GM19023 (cell line): Measurements from ENCODE around the gene ZNF132.
"Not testable (repeated sequence)": the region's sequence is repeated elsewhere in the genome, so short reads cannot be mapped to it uniquely, and the experiment has no call there.

Source experiments
- ATAC-seq: cut with Tn5 transposase; IDR thresholded peaks from one replicate; pipeline ENCODE4 v1.9.1; 2021; ENCODE audit warnings: mild to moderate bottlenecking, moderate library complexity; ENCODE audit not compliant: unreplicated experiment

Gene ZNF132

GRCh38 chr19:58468216-58468839 lies 28.4 kb upstream of the ZNF132 start:
- ATAC-seq = no peak

- ATAC-seq = peak; percentile 86
These were observed 27.0 kb upstream of the ZNF132 start, which contains the start of gene ZNF324 for GRCh38 chr19:58466760-58467589. Gene ZNF324 (plus strand): TSS chr19:58467080. CDS start chr19:58469186, 2,106 bp downstream.

- peak; percentile 22 for ATAC-seq
These were observed 26.3 kb upstream of the ZNF132 start for GRCh38 chr19:58466089-58466759.

- no peak for ATAC-seq
These were observed 20.1 kb upstream of the ZNF132 start for GRCh38 chr19:58460039-58460438.

- ATAC-seq = no peak
These were observed 16.2 kb upstream of the ZNF132 start for GRCh38 chr19:58456111-58456510.

- ATAC-seq = no peak
These were observed 15.4 kb upstream of the ZNF132 start for GRCh38 chr19:58455306-58455705.

- ATAC-seq = no peak
These were observed 13.8 kb upstream of the ZNF132 start for GRCh38 chr19:58453743-58454142.

- ATAC-seq = peak; percentile 92
These were observed 11.6 kb upstream of the ZNF132 start, which contains the start of gene ZNF324B for GRCh38 chr19:58451358-58452101. Gene ZNF324B (plus strand): TSS chr19:58451622. CDS start chr19:58453702, 2,080 bp downstream.

- no peak for ATAC-seq
These were observed 11.0 kb upstream of the ZNF132 start for GRCh38 chr19:58450856-58451357.

- ATAC-seq = not testable (repeated sequence)
These were observed 10.0 kb upstream of the ZNF132 start for GRCh38 chr19:58449980-58450379.

- not testable (repeated sequence) for ATAC-seq
These were observed 8.9 kb upstream of the ZNF132 start for GRCh38 chr19:58448860-58449259.

GRCh38 chr19:58442986-58443385 lies 3.0 kb upstream of the ZNF132 start:
- ATAC-seq = not testable (repeated sequence)

GRCh38 chr19:58440556-58440955 lies 603 bp upstream of the ZNF132 start:
- no peak for ATAC-seq

- no peak for ATAC-seq
These were observed 5.7 kb downstream of the ZNF132 start for GRCh38 chr19:58434217-58434616.

GRCh38 chr19:58429745-58430144 lies 10.2 kb downstream of the ZNF132 start:
- no peak for ATAC-seq

- no peak for ATAC-seq
These were observed 11.3 kb downstream of the ZNF132 start for GRCh38 chr19:58428617-58429016.

GRCh38 chr19:58417071-58417470 lies 22.9 kb downstream of the ZNF132 start:
- ATAC-seq = no peak

GRCh38 chr19:58416604-58417003 lies 23.3 kb downstream of the ZNF132 start:
- ATAC-seq = no peak

GRCh38 chr19:58409010-58409790 lies 30.8 kb downstream of the ZNF132 start:
- ATAC-seq = no peak
